IMR-90 (cell line): Measurements from ENCODE around the gene PRKD1. TPM values are rescaled to one million over a fixed set of nuclear protein-coding genes. Genes with fewer than 3 reads are reported as not detected.

Experiments
- ATAC-seq: fragments of 200-7000 bp; cut with Tn5 transposase; 2 replicates; pipeline ENCODE4 v1.9.1; 2020; ENCODE audit warnings: low read depth, mild to moderate bottlenecking, moderate library complexity
- BruUV-seq: library from RNA; stranded (reverse); fragments of 400-500 nt; replicated peaks from 2 replicates; lab custom pipeline; 2021; lab: Mats Ljungman, UMichigan
- CTCF ChIA-PET: fragments of 300-600 bp; formaldehyde crosslinking; extraction: SDS; loops from one replicate; lab custom pipeline; 2021; ENCODE audit warnings: antibody characterized with exemption; lab: Yijun Ruan, JAX
- POLR2A ChIA-PET: fragments of 300-600 bp; sonication (Branson Sonifier 250); formaldehyde crosslinking; loops from one replicate; lab custom pipeline; 2022; ENCODE audit warnings: antibody characterized with exemption; ENCODE audit not compliant: unreplicated experiment; lab: Charles Lee
- DNase-seq: peaks from one replicate; pipeline ENCODE4 v3.0.0; 2013
- H2AFZ ChIP-seq: replicated peaks from 2 replicates; pipeline ENCODE3; 2013; ENCODE audit warnings: low read length, mild to moderate bottlenecking; ENCODE audit not compliant: poor library complexity
- H2AK5ac ChIP-seq: 2 replicates; pipeline ENCODE4 v1.6.1; 2013; ENCODE audit warnings: low read depth, low read length, inconsistent platforms
- H2AK9ac ChIP-seq: replicated peaks from 2 replicates; pipeline ENCODE3; 2013; ENCODE audit warnings: mild to moderate bottlenecking, low read depth, low read length, moderate library complexity; ENCODE audit not compliant: poor library complexity
- H2BK120ac ChIP-seq: 2 replicates; pipeline ENCODE4 v1.6.1; 2013; ENCODE audit warnings: low read depth, low read length, inconsistent platforms
- H2BK15ac ChIP-seq: 3 replicates; pipeline ENCODE4 v1.6.1; 2013; ENCODE audit warnings: low read depth, low read length, inconsistent platforms
- H2BK20ac ChIP-seq: 2 replicates; pipeline ENCODE4 v1.6.1; 2013; ENCODE audit warnings: low read depth, mild to moderate bottlenecking, inconsistent platforms, low read length, moderate library complexity
- H2BK5ac ChIP-seq: 2 replicates; pipeline ENCODE4 v1.6.1; 2013; ENCODE audit warnings: mild to moderate bottlenecking, low read depth, low read length, inconsistent platforms; ENCODE audit not compliant: poor library complexity, severe bottlenecking
- H3K14ac ChIP-seq: replicated peaks from 2 replicates; pipeline ENCODE4 v1.6.1; 2013; ENCODE audit warnings: low read depth, low read length, inconsistent platforms
- H3K18ac ChIP-seq: 2 replicates; pipeline ENCODE4 v1.6.1; 2013; ENCODE audit warnings: low read depth, low read length, control low read depth
- H3K23ac ChIP-seq: 2 replicates; pipeline ENCODE4 v1.6.1; 2013; ENCODE audit warnings: low read depth, low read length, inconsistent platforms
- H3K27ac ChIP-seq: 2 replicates; pipeline ENCODE4 v1.5.1; 2013; ENCODE audit warnings: mild to moderate bottlenecking, control low read depth, low read length; ENCODE audit not compliant: insufficient read depth
- H3K27me3 ChIP-seq: 2 replicates; pipeline ENCODE4 v1.6.1; 2013; ENCODE audit warnings: low read length; ENCODE audit not compliant: control insufficient read depth, insufficient read depth
- H3K36me3 ChIP-seq: 2 replicates; pipeline ENCODE4 v1.6.1; 2013; ENCODE audit warnings: low read length, mixed read lengths; ENCODE audit not compliant: control insufficient read depth, insufficient read depth
- H3K4ac ChIP-seq: 2 replicates; pipeline ENCODE4 v1.6.1; 2013; ENCODE audit warnings: low read depth, low read length, inconsistent platforms
- H3K4me1 ChIP-seq: 2 replicates; pipeline ENCODE4 v1.6.1; 2013; ENCODE audit warnings: low read length, mixed read lengths; ENCODE audit not compliant: control insufficient read depth, insufficient read depth
- H3K4me2 ChIP-seq: 2 replicates; pipeline ENCODE4 v1.6.1; 2013; ENCODE audit warnings: low read depth, mild to moderate bottlenecking, control low read depth, low read length, moderate library complexity
- H3K4me3 ChIP-seq: 2 replicates; pipeline ENCODE4 v1.5.1; 2013; ENCODE audit warnings: low read depth, mild to moderate bottlenecking, control low read depth, low read length, moderate library complexity; ENCODE audit not compliant: insufficient read depth
- H3K56ac ChIP-seq: 2 replicates; pipeline ENCODE4 v1.6.1; 2013; ENCODE audit warnings: low read length, inconsistent platforms; ENCODE audit not compliant: insufficient read depth; ENCODE audit errors: extremely low read depth
- H3K79me1 ChIP-seq, 2 experiments: 2 replicates each; pipeline ENCODE4 v1.6.1; 2013; ENCODE audit warnings: low read length in 2 of 2, inconsistent platforms in 1 of 2, low read depth in 1 of 2
- H3K9ac ChIP-seq: 2 replicates; pipeline ENCODE4 v1.6.1; 2013; ENCODE audit warnings: low read depth, low read length, control low read depth
- H3K9me1 ChIP-seq: 2 replicates; pipeline ENCODE4 v1.6.1; 2013; ENCODE audit warnings: low read length, inconsistent platforms; ENCODE audit not compliant: insufficient read depth
- H3K9me3 ChIP-seq: 2 replicates; pipeline ENCODE4 v1.6.1; 2013; ENCODE audit warnings: low read length; ENCODE audit not compliant: control insufficient read depth, insufficient read depth
- H4K20me1 ChIP-seq: 2 replicates; pipeline ENCODE4 v1.6.1; 2013; ENCODE audit warnings: low read length, inconsistent platforms; ENCODE audit not compliant: insufficient read depth
- H4K5ac ChIP-seq: 2 replicates; pipeline ENCODE4 v1.6.1; 2013; ENCODE audit warnings: mild to moderate bottlenecking, low read depth, low read length, control low read depth
- H4K8ac ChIP-seq, 2 experiments: 2 replicates each; pipeline ENCODE4 v1.6.1; 2013; ENCODE audit warnings: low read depth in 2 of 2, low read length in 2 of 2, control low read depth in 1 of 2, inconsistent platforms in 1 of 2
- H4K91ac ChIP-seq: 2 replicates; pipeline ENCODE4 v1.6.1; 2013; ENCODE audit warnings: low read depth, low read length, inconsistent platforms; ENCODE audit not compliant: insufficient read depth
- BHLHE40 ChIP-seq: fragments of 150-350 bp; IDR thresholded peaks from 2 replicates; pipeline ENCODE4 v1.6.1; 2016; ENCODE audit warnings: mild to moderate bottlenecking, low read depth, low read length
- CEBPB ChIP-seq: IDR thresholded peaks from 2 replicates; pipeline ENCODE4 v1.6.1; 2012; ENCODE audit warnings: low read depth, low read length, improper control_type of control experiment
- CHD1 ChIP-seq: IDR thresholded peaks from 2 replicates; pipeline ENCODE4 v1.6.1; 2012; ENCODE audit warnings: low read depth, low read length, improper control_type of control experiment
- CTCF ChIP-seq: conservative IDR thresholded peaks from 2 replicates; pipeline ENCODE4 v1.5.1; 2012; ENCODE audit warnings: mild to moderate bottlenecking, low read depth, low read length, improper control_type of control experiment
- MAFK ChIP-seq: IDR thresholded peaks from 2 replicates; pipeline ENCODE4 v1.6.1; 2012; ENCODE audit warnings: low read depth, low read length, improper control_type of control experiment
- MAZ ChIP-seq: IDR thresholded peaks from 2 replicates; pipeline ENCODE4 v1.6.1; 2012; ENCODE audit warnings: low read depth, mild to moderate bottlenecking, low read length, improper control_type of control experiment, moderate library complexity, borderline replicate concordance
- NFE2L2 ChIP-seq: fragments of 150-350 bp; IDR thresholded peaks from 2 replicates; pipeline ENCODE4 v1.6.1; 2016; ENCODE audit warnings: low read depth, mild to moderate bottlenecking, low read length
- RFX5 ChIP-seq: IDR thresholded peaks from 2 replicates; pipeline ENCODE4 v1.8.0; 2012; ENCODE audit warnings: low read depth, mild to moderate bottlenecking, low read length, moderate library complexity
- SMC3 ChIP-seq: fragments of 150-350 bp; IDR thresholded peaks from 2 replicates; pipeline ENCODE4 v1.6.1; 2016; ENCODE audit warnings: low read depth, mild to moderate bottlenecking, antibody characterized with exemption, low read length, moderate library complexity
- WGBS, 2 experiments: methylation state at CpG; one replicate each; pipeline versions ENCODE4 v1.1.5 to v1.1.7; 2013; ENCODE audit warnings: missing lambda C conversion rate in 2 of 2; ENCODE audit not compliant: insufficient read length in 1 of 2; ENCODE audit errors: extremely low coverage in 2 of 2; 5-methylcytosine and 5-hydroxymethylcytosine counted together
- dilution Hi-C: fragments of 300-500 bp; cut with HindIII; formaldehyde crosslinking; loops from one replicate; pipeline ENCODE4 v1.14.3; 2018; ENCODE audit warnings: low sequenced_read_pairs; ENCODE audit not compliant: unreplicated experiment
- in situ Hi-C: fragments of 300-500 bp; cut with MboI; formaldehyde crosslinking; loops from 3 replicates; pipeline ENCODE4 v1.14.3; 2019; ENCODE audit warnings: low sequenced_read_pairs, inconsistent platforms, mixed read lengths
- intact Hi-C: fragments of 100-400 bp; cut with micrococcal nuclease; formaldehyde crosslinking; loops from 2 replicates; pipeline ENCODE4 v1.10.0; 2022
- polyA plus RNA-seq, 3 experiments: library from polyadenylated mRNA; depleted of rRNA; stranded (reverse); fragments of >200 nt; gene quantifications; 2 replicates each; pipeline ENCODE4 v1.2.3, GENCODE V29; 2012; ENCODE audit warnings: low replicate concordance in 1 of 3
- total RNA-seq: library from RNA; depleted of rRNA; stranded (reverse); fragments of >200 nt; gene quantifications from 2 replicates; pipeline ENCODE4 v1.2.3, GENCODE V29; 2012
- TF ChIP-seq, protein P1 (sequence below): fragments of 150-350 bp; IDR thresholded peaks from 2 replicates; pipeline ENCODE4 v1.6.1; 2016; ENCODE audit warnings: low read depth, mild to moderate bottlenecking, low read length, moderate library complexity, borderline replicate concordance

The PRKD1 gene
- total and polyA plus RNA-seq, 2 of the 4 experiments (the other 2 are of a cell fraction) = 12.9 to 14.2 TPM

- TF ChIP-seq CHD1 (no peak), SMC3 (no peak), CEBPB (no peak), MAZ (no peak), RFX5 (no peak), BHLHE40 (no peak), NFE2L2 (no peak), CTCF (no peak), MAFK (no peak)
- TF ChIP-seq, protein P1, sequence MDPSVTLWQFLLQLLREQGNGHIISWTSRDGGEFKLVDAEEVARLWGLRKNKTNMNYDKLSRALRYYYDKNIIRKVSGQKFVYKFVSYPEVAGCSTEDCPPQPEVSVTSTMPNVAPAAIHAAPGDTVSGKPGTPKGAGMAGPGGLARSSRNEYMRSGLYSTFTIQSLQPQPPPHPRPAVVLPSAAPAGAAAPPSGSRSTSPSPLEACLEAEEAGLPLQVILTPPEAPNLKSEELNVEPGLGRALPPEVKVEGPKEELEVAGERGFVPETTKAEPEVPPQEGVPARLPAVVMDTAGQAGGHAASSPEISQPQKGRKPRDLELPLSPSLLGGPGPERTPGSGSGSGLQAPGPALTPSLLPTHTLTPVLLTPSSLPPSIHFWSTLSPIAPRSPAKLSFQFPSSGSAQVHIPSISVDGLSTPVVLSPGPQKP = no peak
- ATAC-seq (no peak), DNase-seq (no peak)
- no peak overlapping the region for H3K9ac ChIP-seq
- no peak overlapping the region for H4K8ac ChIP-seq
- no peak overlapping the region for H3K14ac ChIP-seq
- no peak overlapping the region for H2AK5ac ChIP-seq
- no peak overlapping the region for H3K27ac ChIP-seq
- H3K9me1 ChIP-seq = no peaks in the 10 kb centered on the region
- H3K4me1 ChIP-seq = peaks cover 2% of the 10 kb centered on the region; the same call in 1 of the 2 replicates
- H2BK120ac ChIP-seq = no peak overlapping the region
- no peak overlapping the region for H3K4me2 ChIP-seq
- ChIA-PET POLR2A (no interaction called here), CTCF (no interaction called here)
- no peak overlapping the region for H2BK5ac ChIP-seq
- H3K4me3 ChIP-seq = no peak overlapping the region
- H2BK15ac ChIP-seq = no peak overlapping the region
- H4K91ac ChIP-seq = no peak overlapping the region
- dilution Hi-C loops (no loop called here), intact Hi-C loops (no loop called here), in situ Hi-C loops (no loop called here)
- H3K9me3 ChIP-seq = no peaks in the 10 kb centered on the region
- H3K18ac ChIP-seq = no peak overlapping the region
- H2BK20ac ChIP-seq = no peak overlapping the region
- WGBS, 2 experiments = no CpG with 5 or more reads among the region's 2 CpGs
- H2AK9ac ChIP-seq = no peak overlapping the region
- H3K79me1 ChIP-seq = peaks cover 25 to 32% of the 10 kb centered on the region in 2 experiments
- H3K27me3 ChIP-seq = no peaks in the 10 kb centered on the region
- H4K20me1 ChIP-seq = no peaks in the 10 kb centered on the region; the same call in 1 of the 2 replicates
- H2AFZ ChIP-seq = no peak overlapping the region
- no peak overlapping the region for H3K4ac ChIP-seq
- no TSS peak for BruUV-seq
- H3K23ac ChIP-seq = no peak overlapping the region
- H3K36me3 ChIP-seq = no peaks in the 10 kb centered on the region
- H4K5ac ChIP-seq = no peak overlapping the region
- H3K56ac ChIP-seq = no peak overlapping the region
These were observed 129.5 kb downstream of the PRKD1 start for GRCh38 chr14:29798108-29798663.
